Measurements from ENCODE around the gene PARN. TPM values are rescaled to one million over a fixed set of nuclear protein-coding genes. Genes with fewer than 3 reads are reported as not detected.

Gene PARN
- total and polyA plus RNA-seq, 9 of the 15 experiments (the other 6 are each of a cell fraction or from before 2014, with no cell fraction given), result 9.6 to 51.3 (median 40.4) TPM

DNA sequence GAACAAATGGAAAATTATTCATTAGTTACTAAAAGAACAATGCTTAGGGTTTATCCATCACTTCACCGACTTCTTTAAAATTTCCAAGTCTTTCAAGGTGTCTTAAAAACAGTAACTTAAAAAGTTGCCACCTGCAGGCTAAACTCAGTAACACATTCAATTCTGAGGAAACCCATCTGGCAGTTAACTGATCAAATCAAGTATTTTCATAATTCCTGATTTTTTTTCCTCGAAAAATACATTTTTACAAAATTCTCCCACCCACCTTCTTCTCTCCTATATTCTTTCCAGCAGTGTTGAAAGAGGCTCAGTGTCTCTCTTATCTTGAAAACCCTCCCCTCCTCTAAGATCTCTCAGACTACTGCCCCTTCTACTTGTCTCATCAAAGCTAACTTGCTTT is 29.9 kb downstream of the PARN start:
- Histone ChIP-seq H3K36me3 (ENCODE audit: control insufficient read depth, insufficient read depth, low read length) (peaks cover 67% of the 10 kb centered on the region), H4K20me1 (replicated peaks; ENCODE audit: control insufficient read depth, insufficient read depth, low read length) (no peaks in the 10 kb centered on the region), H3K9me1 (ENCODE audit: control insufficient read depth, insufficient read depth, low read length) (no peaks in the 10 kb centered on the region), H3K27ac (ENCODE audit: extremely low read depth, low read depth, low read length) (no peak overlapping the region), H2AFZ (ENCODE audit: low read depth, low read length) (no peak overlapping the region), H3K9me3 (replicated peaks; ENCODE audit: control insufficient read depth, insufficient read depth, low read depth, low read length) (no peaks in the 10 kb centered on the region), H3K27me3 (ENCODE audit: control insufficient read depth in 2 of 2, insufficient read depth in 2 of 2, low read length in 2 of 2) (no peaks in the 10 kb centered on the region), H3K9ac (ENCODE audit: insufficient read depth in 1 of 2, low read depth in 2 of 2, low read length in 2 of 2) (no peak overlapping the region), H3K4me2 (ENCODE audit: insufficient read depth, low read length) (no peak overlapping the region), H3K79me2 (ENCODE audit: control insufficient read depth, insufficient read depth, low read length) (no peaks in the 10 kb centered on the region), H3K4me3 (no peak overlapping the region), H3K4me1 (replicated peaks in 1 of 2; ENCODE audit: control insufficient read depth in 2 of 2, insufficient read depth in 2 of 2, low read length in 2 of 2) (no peaks in the 10 kb centered on the region)
- 59% methylated on average over 2 of the region's 2 CpGs for WGBS (ENCODE audit: insufficient coverage, low coverage, missing lambda C conversion rate)
- POLR2A ChIA-PET, result no interaction called here
- peak; percentile 15 to 48 (median 32) for DNase-seq (ENCODE audit: extremely low read depth in 1 of 4, low spot score in 3 of 4)
- CTCF ChIA-PET (ENCODE audit: low intra/inter-chr PET ratio), result interaction anchor here (1.3 kb wide), 1 partner anchor 299 kb away, joined by 4 read pairs; no protein-coding TSS in a partner anchor
- no peak for FAIRE-seq
- in situ Hi-C loops (cut with MboI), result no loop called here
- intact Hi-C loops (cut with micrococcal nuclease), result no loop called here
- no peak for TF ChIP-seq U2AF2 (optimal IDR thresholded peaks at IDR 0.05; ENCODE audit: low read depth, low read length)
- peak in 1 of 2 experiments; percentile 41; a peak in 2 of 4 replicates for TF ChIP-seq RAD21 (CRISPR knock-in tag; conservative IDR thresholded peaks at IDR 0.05 in 1 of 2, IDR thresholded peaks at IDR 0.05 in 1 of 2)
- TF ChIP-seq POLR2H (tag; IDR thresholded peaks at IDR 0.05; ENCODE audit: low read depth), result no peak
- TF ChIP-seq, protein P1, sequence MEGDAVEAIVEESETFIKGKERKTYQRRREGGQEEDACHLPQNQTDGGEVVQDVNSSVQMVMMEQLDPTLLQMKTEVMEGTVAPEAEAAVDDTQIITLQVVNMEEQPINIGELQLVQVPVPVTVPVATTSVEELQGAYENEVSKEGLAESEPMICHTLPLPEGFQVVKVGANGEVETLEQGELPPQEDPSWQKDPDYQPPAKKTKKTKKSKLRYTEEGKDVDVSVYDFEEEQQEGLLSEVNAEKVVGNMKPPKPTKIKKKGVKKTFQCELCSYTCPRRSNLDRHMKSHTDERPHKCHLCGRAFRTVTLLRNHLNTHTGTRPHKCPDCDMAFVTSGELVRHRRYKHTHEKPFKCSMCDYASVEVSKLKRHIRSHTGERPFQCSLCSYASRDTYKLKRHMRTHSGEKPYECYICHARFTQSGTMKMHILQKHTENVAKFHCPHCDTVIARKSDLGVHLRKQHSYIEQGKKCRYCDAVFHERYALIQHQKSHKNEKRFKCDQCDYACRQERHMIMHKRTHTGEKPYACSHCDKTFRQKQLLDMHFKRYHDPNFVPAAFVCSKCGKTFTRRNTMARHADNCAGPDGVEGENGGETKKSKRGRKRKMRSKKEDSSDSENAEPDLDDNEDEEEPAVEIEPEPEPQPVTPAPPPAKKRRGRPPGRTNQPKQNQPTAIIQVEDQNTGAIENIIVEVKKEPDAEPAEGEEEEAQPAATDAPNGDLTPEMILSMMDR (IDR thresholded peaks at IDR 0.05 in 2 of 3, conservative IDR thresholded peaks at IDR 0.05 in 1 of 3; ENCODE audit: insufficient read depth in 2 of 3, low read depth in 1 of 3, low read length in 3 of 3), result peak in 2 of 3 experiments; percentile 28 to 39; a peak in 2 of 6 replicates
- TF ChIP-seq ZNF212 (CRISPR knock-in tag; IDR thresholded peaks at IDR 0.05), result no peak
- no peak for TF ChIP-seq FOXK2 (conservative IDR thresholded peaks at IDR 0.05 in 1 of 2, IDR thresholded peaks at IDR 0.05 in 1 of 2; ENCODE audit: low read depth in 2 of 2)
- TF ChIP-seq SMARCB1 (IDR thresholded peaks at IDR 0.05; ENCODE audit: insufficient read length, low read depth), result no peak
- TF ChIP-seq, protein P2, sequence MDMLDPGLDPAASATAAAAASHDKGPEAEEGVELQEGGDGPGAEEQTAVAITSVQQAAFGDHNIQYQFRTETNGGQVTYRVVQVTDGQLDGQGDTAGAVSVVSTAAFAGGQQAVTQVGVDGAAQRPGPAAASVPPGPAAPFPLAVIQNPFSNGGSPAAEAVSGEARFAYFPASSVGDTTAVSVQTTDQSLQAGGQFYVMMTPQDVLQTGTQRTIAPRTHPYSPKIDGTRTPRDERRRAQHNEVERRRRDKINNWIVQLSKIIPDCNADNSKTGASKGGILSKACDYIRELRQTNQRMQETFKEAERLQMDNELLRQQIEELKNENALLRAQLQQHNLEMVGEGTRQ (CRISPR knock-in tag; IDR thresholded peaks at IDR 0.05), result no peak
- no peak for TF ChIP-seq SMARCA5 (IDR thresholded peaks at IDR 0.05)
- no TSS peak for BruUV-seq (replicated peaks)
- ATAC-seq, result no peak

Measured in K562 (cell line).